BJ (cell line): Measurements from ENCODE around the gene ATP6V1B1. TPM values are rescaled to one million over a fixed set of nuclear protein-coding genes. Genes with fewer than 3 reads are reported as not detected.

Experiments
- CTCF ChIA-PET: fragments of 350-600 bp; formaldehyde crosslinking; extraction: SDS; loops from one replicate; lab custom pipeline; 2021; ENCODE audit warnings: antibody characterized with exemption, inconsistent platforms; lab: Yijun Ruan, JAX
- POLR2A ChIA-PET: fragments of 300-600 bp; sonication (Branson Sonifier 250); formaldehyde crosslinking; extraction: SDS; loops from one replicate; lab custom pipeline; 2021; ENCODE audit warnings: antibody characterized with exemption; lab: Charles Lee
- DNase-seq: peaks from one replicate; pipeline ENCODE4 v3.0.0-alpha.2; 2011; ENCODE audit warnings: low read depth
- H3K27me3 ChIP-seq: 2 replicates; pipeline ENCODE4 v1.6.0; 2011; ENCODE audit warnings: low read length; ENCODE audit not compliant: control insufficient read depth, insufficient read depth
- H3K36me3 ChIP-seq: 2 replicates; pipeline ENCODE4 v1.5.1; 2011; ENCODE audit warnings: low read length; ENCODE audit not compliant: control insufficient read depth, insufficient read depth
- H3K4me3 ChIP-seq: 2 replicates; pipeline ENCODE4 v1.5.1; 2011; ENCODE audit warnings: low read depth, mild to moderate bottlenecking, control low read depth, low read length
- CTCF ChIP-seq: IDR thresholded peaks from 2 replicates; pipeline ENCODE4 v1.5.1; 2011; ENCODE audit warnings: low read depth, mild to moderate bottlenecking, control low read depth, inconsistent platforms, low read length, moderate library complexity; ENCODE audit not compliant: insufficient read depth
- polyA minus RNA-seq: library from RNA; depleted of rRNA, polyadenylated mRNA; stranded (reverse); fragments of >200 nt; gene quantifications from 2 replicates; pipeline ENCODE4 v1.2.3, GENCODE V29; 2011; rRNA and poly(A)+ RNA removed
- polyA plus RNA-seq: library from polyadenylated mRNA; depleted of rRNA; stranded (reverse); fragments of >200 nt; gene quantifications from 2 replicates; pipeline ENCODE4 v1.2.3, GENCODE V29; 2011; rRNA removed

The ATP6V1B1 gene
- polyA plus RNA-seq: 0.85 and 1.3 TPM in 2 replicates
- polyA minus RNA-seq: not detected in 2 replicates

- peaks cover 3% of the 10 kb centered on the region; the same call in 1 of the 2 replicates for H3K27me3 ChIP-seq
- TF ChIP-seq CTCF: no peak
- no peaks in the 10 kb centered on the region for H3K36me3 ChIP-seq
- ChIA-PET CTCF (interaction anchor here (0.9 to 7.9 kb wide), 4 partner anchors 11 to 64 kb away, joined by 3 to 64 read pairs (median 6); no protein-coding TSS in a partner anchor), POLR2A (no interaction called here)
- H3K4me3 ChIP-seq: no peak within 1 kb of the TSS
- DNase-seq: no peak
Measured at GRCh38 chr2:70935468-70936164, at the start of gene ATP6V1B1. ATP6V1B1 (plus strand) TSS chr2:70935900; CDS start chr2:70935955, 55 bp downstream.

DNA sequence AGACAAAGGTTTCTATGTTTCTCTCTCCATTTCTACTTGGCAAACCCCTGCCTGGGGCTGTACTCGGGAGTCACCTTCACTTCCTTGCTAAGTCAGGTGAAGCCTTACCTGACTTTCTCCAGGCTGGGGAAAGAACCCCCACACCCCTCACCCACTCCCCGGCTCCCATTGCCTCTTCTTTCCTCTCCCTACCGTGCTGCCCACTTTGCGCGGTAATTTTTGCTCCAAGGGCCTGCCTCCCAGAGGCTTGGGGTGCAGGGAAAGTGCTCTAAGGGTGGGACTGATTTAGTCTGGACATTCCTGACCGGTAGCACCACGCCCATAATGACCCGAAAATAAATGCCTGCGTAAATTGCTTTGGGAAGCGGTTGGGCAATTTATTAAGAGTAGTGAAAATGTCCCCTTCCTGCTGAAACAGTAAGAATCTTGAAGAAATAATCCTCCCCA is 49.1 kb upstream of the ATP6V1B1 start:
- H3K27me3 ChIP-seq: peaks cover 56% of the 10 kb centered on the region
- TF ChIP-seq CTCF: no peak

DNA sequence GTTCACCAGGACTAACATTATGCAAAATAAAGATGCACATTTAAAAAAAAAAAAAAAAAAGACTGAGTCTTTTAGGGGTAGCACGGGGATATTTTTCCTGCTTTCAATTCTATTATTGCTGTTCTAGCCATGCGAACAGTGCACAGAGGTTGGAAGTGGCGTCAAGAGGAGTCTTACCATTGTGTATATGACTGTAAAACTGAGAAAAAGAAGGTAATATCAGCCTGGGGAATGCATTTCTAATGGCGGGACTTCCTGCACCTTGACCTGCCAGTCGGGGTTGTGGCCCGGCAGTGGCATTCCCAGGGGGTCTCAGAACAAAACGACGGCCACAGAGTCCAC is 48.5 kb upstream of the ATP6V1B1 start:
- Histone ChIP-seq H3K4me3 (no peak overlapping the region), H3K36me3 (no peaks in the 10 kb centered on the region), H3K27me3 (peaks cover 62% of the 10 kb centered on the region)
- DNase-seq: no peak
- ChIA-PET CTCF (interaction anchor here (4.5 kb wide), 1 partner anchor 16 kb away, joined by 20 read pairs; no protein-coding TSS in a partner anchor), POLR2A (no interaction called here)
- no peak for TF ChIP-seq CTCF

More for the DNA sequence above, 49.1 kb upstream of the ATP6V1B1 start:
- ChIA-PET POLR2A (no interaction called here), CTCF (no interaction called here)
- H3K36me3 ChIP-seq: no peaks in the 10 kb centered on the region
- no peak for DNase-seq
- no peak overlapping the region for H3K4me3 ChIP-seq

DNA sequence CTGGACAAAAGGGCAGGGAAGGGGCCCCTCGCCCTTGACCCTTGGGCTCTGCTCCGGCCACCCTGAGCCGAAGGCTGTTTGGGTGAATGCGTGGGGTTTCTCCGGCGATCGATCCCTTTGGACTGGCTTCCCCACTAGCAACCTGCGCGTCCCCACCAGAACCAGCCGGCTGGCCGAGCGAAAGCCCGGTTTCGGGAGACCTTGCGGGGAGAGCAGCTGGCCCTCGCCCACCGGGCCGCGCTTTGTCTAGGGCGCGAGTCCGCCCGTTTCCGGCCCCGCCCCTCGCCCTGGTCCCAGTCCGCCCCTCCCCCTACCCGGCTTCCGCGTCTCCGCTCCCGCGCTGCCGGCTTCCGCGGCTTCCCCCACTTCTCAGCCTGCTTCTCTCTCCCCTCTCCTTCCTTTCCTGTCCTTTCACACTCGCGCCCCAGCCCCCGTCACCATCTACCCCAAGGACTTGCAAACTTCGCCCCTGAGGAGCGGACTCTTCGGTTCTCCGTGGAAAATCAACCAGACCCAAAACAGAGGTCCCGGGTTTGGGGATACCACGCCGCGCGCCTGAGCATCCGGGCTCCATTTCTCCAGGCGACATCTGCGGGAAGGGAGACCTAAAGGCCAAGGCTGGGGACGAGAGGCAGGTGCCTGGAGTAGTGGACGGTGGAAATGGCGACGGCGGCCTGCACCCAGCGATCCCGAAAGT is 48.0 kb upstream of the ATP6V1B1 start:
- Histone ChIP-seq H3K27me3 (peaks cover 64% of the 10 kb centered on the region), H3K36me3 (no peaks in the 10 kb centered on the region), H3K4me3 (peak overlapping the region; percentile 25)
- DNase-seq: no peak
- no peak for TF ChIP-seq CTCF
- ChIA-PET CTCF (interaction anchor here (4.5 kb wide), 1 partner anchor 16 kb away, joined by 20 read pairs; no protein-coding TSS in a partner anchor), POLR2A (no interaction called here)

- ChIA-PET POLR2A (no interaction called here), CTCF (interaction anchor here (4.5 kb wide), 1 partner anchor 17 kb away, joined by 20 read pairs; no protein-coding TSS in a partner anchor)
- DNase-seq: no peak
- Histone ChIP-seq H3K4me3 (no peak overlapping the region), H3K36me3 (no peaks in the 10 kb centered on the region), H3K27me3 (peaks cover 66% of the 10 kb centered on the region)
- no peak for TF ChIP-seq CTCF
Measured at GRCh38 chr2:70888366-70888922, 47.3 kb upstream of the ATP6V1B1 start.
